Brain microvascular endothelial cell (primary cell): ENCODE measurements around the gene RUNX1.
A peak's percentile ranks its signal among the peaks of the same experiment; 100 is the strongest.

Source experiments
- DNase-seq: peaks from one replicate; pipeline ENCODE4 v3.0.0-alpha.2; 2020
- H3K27ac ChIP-seq: fragments of 250-450 bp; sonication (Bioruptor Pico); 2 replicates; pipeline ENCODE4 v1.5.1; 2020; ENCODE audit warnings: mild to moderate bottlenecking, moderate library complexity
- H3K27me3 ChIP-seq: fragments of 250-450 bp; sonication (Bioruptor Pico); replicated peaks from 2 replicates; pipeline ENCODE4 v1.5.1; 2020; ENCODE audit warnings: mild to moderate bottlenecking
- H3K36me3 ChIP-seq: fragments of 250-450 bp; sonication (Bioruptor Pico); replicated peaks from 2 replicates; pipeline ENCODE4 v1.5.1; 2020; ENCODE audit warnings: mild to moderate bottlenecking
- H3K4me3 ChIP-seq: 2 replicates; pipeline ENCODE4 v1.5.1; 2011; ENCODE audit warnings: low read depth, mild to moderate bottlenecking, control low read depth, low read length, moderate library complexity
- in situ Hi-C: cut with HindIII; loops from 2 replicates; pipeline ENCODE4 v1.10.0; 2017; ENCODE audit warnings: low sequenced_read_pairs, low pct_ligation_motif_present
- TF ChIP-seq, protein P1 (sequence below): IDR thresholded peaks from 2 replicates; pipeline ENCODE4 v1.5.1; 2011; ENCODE audit warnings: low read depth, mild to moderate bottlenecking, moderate library complexity, low read length, control low read depth, inconsistent platforms; ENCODE audit errors: missing control alignments

Gene RUNX1

DNA sequence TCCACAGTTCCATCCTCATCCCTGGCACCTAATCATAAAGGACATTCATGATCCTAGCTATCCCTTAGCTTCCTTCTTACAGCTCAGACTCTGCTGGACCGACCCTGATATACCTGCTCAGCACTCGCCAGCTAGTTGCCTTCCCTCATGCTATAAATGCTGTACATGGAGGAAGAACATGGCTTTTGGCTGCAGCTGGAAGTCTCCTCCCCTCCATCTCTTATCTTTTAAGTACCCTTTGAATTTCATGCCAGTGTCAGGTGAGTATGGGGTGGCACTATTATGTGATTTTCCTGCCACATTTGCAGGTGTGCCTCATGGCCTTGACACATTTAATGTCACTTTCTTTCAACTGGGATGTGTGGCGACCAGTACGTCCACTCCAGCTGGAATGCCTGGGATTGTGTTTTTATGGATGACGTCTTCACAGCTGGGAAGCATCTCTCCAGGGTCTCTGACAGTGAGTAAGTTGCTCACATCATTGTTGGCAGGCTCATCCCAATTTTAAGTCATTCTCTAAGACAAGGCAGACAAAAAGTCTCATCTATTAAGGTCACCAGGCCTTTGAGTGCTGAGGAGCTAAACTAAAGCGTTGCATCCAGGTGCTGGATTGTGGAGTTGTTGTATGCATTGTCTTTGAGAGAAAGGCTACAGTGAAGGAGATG lies 43.4 kb downstream of the RUNX1 start:
- TF ChIP-seq, protein P1, sequence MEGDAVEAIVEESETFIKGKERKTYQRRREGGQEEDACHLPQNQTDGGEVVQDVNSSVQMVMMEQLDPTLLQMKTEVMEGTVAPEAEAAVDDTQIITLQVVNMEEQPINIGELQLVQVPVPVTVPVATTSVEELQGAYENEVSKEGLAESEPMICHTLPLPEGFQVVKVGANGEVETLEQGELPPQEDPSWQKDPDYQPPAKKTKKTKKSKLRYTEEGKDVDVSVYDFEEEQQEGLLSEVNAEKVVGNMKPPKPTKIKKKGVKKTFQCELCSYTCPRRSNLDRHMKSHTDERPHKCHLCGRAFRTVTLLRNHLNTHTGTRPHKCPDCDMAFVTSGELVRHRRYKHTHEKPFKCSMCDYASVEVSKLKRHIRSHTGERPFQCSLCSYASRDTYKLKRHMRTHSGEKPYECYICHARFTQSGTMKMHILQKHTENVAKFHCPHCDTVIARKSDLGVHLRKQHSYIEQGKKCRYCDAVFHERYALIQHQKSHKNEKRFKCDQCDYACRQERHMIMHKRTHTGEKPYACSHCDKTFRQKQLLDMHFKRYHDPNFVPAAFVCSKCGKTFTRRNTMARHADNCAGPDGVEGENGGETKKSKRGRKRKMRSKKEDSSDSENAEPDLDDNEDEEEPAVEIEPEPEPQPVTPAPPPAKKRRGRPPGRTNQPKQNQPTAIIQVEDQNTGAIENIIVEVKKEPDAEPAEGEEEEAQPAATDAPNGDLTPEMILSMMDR: no peak
- DNase-seq: no peak
- in situ Hi-C loops: no loop called here
- H3K36me3 ChIP-seq: no peaks in the 10 kb centered on the region
- H3K27me3 ChIP-seq: no peaks in the 10 kb centered on the region
- H3K27ac ChIP-seq: no peak overlapping the region
- no peak overlapping the region for H3K4me3 ChIP-seq

DNA sequence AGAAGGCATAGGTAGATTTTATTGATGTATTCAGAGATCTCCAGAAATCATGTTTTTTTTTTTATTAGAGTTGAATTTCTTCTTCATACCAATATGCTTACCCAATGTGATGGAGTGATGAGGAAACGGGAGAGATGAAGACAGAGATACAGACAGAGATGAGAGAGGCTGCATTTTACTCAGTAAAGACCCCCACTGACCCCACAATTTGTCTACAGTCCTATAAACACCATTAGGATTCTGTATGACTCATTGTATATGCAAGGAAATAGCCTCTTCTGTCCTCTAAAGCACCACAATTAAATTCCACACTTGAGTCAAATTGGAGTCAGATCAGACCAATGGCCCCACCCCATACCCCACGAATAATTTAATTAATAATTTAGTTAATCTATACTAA lies 44.0 kb downstream of the RUNX1 start:
- no peak for DNase-seq
- H3K4me3 ChIP-seq: no peak overlapping the region
- H3K27ac ChIP-seq: no peak overlapping the region
- TF ChIP-seq, protein P1: no peak
- H3K27me3 ChIP-seq: no peaks in the 10 kb centered on the region
- H3K36me3 ChIP-seq: no peaks in the 10 kb centered on the region
- in situ Hi-C loops: no loop called here

DNA sequence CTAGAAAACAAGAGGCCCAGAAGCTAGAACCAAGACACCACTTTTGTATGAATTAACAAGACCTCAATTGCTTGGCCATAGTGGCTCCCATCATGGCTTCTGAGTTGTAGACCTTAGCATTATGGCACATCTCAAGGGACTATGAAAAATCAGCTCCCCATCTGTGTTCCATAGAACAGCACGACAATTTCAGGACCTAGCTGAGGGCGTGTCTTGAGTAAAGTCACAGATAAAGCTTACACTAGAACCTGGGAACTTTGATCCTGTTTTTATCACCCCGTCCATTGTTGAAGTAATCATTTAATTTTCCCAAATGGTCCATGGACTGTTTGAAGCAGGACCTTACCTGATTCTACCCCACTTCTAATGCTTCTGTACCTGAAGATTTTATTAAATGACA lies 44.8 kb downstream of the RUNX1 start:
- no peak overlapping the region for H3K4me3 ChIP-seq
- no peak for DNase-seq
- in situ Hi-C loops: no loop called here
- TF ChIP-seq, protein P1: no peak
- H3K27ac ChIP-seq: no peak overlapping the region
- H3K36me3 ChIP-seq: no peaks in the 10 kb centered on the region
- H3K27me3 ChIP-seq: no peaks in the 10 kb centered on the region

DNA sequence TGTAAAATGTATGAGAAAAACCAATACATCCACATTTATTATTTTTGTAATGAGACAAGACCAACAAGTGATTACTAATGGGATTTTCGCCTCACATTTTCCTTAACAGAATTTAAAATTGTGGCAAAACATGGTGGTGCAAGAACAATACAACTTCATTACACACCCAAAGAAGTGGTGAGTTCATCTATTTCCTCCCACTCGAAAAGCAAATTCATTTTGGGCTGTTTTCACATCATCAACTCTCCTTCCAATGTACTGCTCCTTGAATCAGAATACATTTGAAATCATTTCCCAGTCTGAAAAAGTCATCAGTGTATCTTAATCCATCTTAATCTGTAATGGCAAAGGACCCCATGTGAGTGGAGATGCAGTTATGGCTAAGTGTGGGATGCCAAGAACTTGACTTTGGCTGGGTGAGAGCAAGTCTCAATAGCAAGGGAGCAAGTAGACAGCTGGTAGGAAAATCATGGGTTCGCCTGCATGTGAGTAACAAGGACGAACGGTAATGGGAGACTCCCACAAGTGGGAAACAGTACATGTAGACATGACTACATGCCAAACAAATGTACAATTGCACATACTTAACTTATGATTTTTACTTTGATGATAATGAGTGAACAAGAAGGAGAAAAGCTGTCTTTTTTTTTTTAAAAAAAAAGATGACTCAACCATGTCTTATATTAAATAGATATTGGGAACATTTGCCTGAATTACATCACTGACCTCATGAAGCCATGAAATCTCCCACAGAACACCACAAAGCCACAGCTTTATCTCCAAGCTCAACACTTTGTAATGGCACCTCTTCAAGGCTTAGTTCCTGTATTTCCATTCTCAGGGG lies 46.0 kb downstream of the RUNX1 start:
- in situ Hi-C loops: no loop called here
- Histone ChIP-seq H3K27me3 (no peaks in the 10 kb centered on the region), H3K27ac (peak overlapping the region; percentile 30), H3K4me3 (no peak overlapping the region), H3K36me3 (no peaks in the 10 kb centered on the region)
- peak; percentile 77 for DNase-seq
- TF ChIP-seq, protein P1: no peak

DNA sequence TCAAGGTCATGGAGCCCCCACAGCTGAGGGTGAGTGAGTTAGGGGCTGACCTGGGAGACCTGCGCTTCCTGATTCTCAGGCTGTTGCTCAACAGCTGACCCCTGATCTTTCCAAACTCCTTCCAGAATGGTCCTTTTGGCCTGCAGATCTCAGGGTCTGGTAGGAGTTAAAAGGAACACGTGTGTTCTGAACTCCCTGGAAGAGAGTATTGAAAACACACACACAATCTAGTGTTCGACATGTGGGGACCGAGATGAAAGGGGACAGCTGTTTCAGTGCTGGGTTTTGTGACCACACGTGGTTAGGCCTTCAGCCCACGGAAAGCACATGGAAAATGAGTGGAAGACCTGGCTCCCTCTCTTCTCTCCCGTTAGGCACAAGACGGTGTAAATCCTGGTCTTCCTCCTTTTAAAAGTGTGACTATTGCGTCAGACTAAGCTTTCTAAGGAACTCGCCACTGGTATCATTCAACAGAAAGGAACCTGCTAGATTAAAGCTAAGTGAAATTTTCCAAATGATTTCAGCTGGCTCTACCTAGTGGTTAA lies 49.6 kb downstream of the RUNX1 start:
- Histone ChIP-seq H3K27me3 (no peaks in the 10 kb centered on the region), H3K27ac (no peak overlapping the region), H3K36me3 (no peaks in the 10 kb centered on the region), H3K4me3 (no peak overlapping the region)
- in situ Hi-C loops: no loop called here
- TF ChIP-seq, protein P1: no peak
- no peak for DNase-seq
